ENCODE results near the gene SETD4. TPM values are rescaled to one million over a fixed set of nuclear protein-coding genes. Genes with fewer than 3 reads are reported as not detected.
A peak's percentile ranks its signal among the peaks of the same experiment; 100 is the strongest.

SETD4 gene
- total and polyA plus RNA-seq, 2 of the 13 experiments (the other 11 are each of a cell fraction or from before 2014, with no cell fraction given), result 7.1 to 14.4 TPM

DNA sequence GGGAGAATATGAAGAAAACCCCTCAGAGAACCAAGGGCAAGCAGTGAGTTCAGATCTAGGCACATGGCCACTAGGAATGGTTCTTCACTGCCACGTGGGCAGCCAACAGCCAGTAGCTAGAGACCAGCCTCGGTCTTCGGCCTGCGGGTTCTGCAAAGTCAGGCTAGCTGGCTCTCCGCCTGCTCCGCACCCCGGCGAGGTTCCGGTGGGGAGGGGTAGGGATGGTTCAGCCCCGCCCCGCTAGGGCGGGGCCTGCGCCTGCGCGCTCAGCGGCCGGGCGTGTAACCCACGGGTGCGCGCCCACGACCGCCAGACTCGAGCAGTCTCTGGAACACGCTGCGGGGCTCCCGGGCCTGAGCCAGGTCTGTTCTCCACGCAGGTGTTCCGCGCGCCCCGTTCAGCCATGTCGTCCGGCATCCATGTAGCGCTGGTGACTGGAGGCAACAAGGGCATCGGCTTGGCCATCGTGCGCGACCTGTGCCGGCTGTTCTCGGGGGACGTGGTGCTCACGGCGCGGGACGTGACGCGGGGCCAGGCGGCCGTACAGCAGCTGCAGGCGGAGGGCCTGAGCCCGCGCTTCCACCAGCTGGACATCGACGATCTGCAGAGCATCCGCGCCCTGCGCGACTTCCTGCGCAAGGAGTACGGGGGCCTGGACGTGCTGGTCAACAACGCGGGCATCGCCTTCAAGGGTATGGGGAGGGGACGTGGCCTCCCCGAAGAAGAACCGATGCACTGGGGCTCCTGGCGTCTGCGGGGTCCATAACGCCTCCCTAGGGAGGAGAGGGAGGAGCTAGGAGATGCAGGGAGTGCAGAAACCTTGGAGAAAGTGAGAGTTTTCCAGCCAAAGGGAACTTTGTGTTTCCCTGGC is 9.6 kb upstream of the SETD4 start, which contains the start of gene CBR1 (continued):
- TF ChIP-seq ZBTB46 (CRISPR knock-in tag; IDR thresholded peaks at IDR 0.05; ENCODE audit: borderline replicate concordance) (no peak), ZMYM3 (CRISPR knock-in tag; IDR thresholded peaks at IDR 0.05) (peak; percentile 32; the same call in 1 of the 2 replicates), RELA (CRISPR knock-in tag; IDR thresholded peaks at IDR 0.05) (no peak), HNRNPK (IDR thresholded peaks at IDR 0.05; ENCODE audit: low read depth, low read length, poor library complexity, severe bottlenecking) (no peak), SRY (CRISPR knock-in tag; IDR thresholded peaks at IDR 0.05) (no peak), ZNF382 (CRISPR knock-in tag; IDR thresholded peaks at IDR 0.05; ENCODE audit: borderline replicate concordance) (no peak), ISX (CRISPR knock-in tag; conservative IDR thresholded peaks at IDR 0.05) (no peak), SMARCC2 (IDR thresholded peaks at IDR 0.05) (no peak), SALL2 (CRISPR knock-in tag; IDR thresholded peaks at IDR 0.05) (peak; percentile 55; the same call in 1 of the 2 replicates), ZNF724P (CRISPR knock-in tag; IDR thresholded peaks at IDR 0.05; ENCODE audit: borderline replicate concordance) (peak; percentile 45; the same call in 1 of the 2 replicates), THAP11 (CRISPR knock-in tag; IDR thresholded peaks at IDR 0.05) (0 out of 2 replicates have a peak, but pooled peaks have one; percentile 28), ZNF784 (CRISPR knock-in tag; IDR thresholded peaks at IDR 0.05; ENCODE audit: borderline replicate concordance) (no peak), SALL1 (CRISPR knock-in tag; IDR thresholded peaks at IDR 0.05) (peak; percentile 71), NCOR1 (IDR thresholded peaks at IDR 0.05; ENCODE audit: borderline replicate concordance, low read length) (no peak), JDP2 (CRISPR knock-in tag; IDR thresholded peaks at IDR 0.05; ENCODE audit: borderline replicate concordance) (no peak), HDAC2 (CRISPR knock-in tag; IDR thresholded peaks at IDR 0.05) (no peak), MEIS1 (CRISPR knock-in tag; IDR thresholded peaks at IDR 0.05; ENCODE audit: borderline replicate concordance) (no peak), FOXJ3 (CRISPR knock-in tag; IDR thresholded peaks at IDR 0.05; ENCODE audit: borderline replicate concordance) (no peak), ZNF44 (CRISPR knock-in tag; IDR thresholded peaks at IDR 0.05) (no peak), KLF9 (CRISPR knock-in tag; IDR thresholded peaks at IDR 0.05; ENCODE audit: low read depth) (no peak), ZNF264 (CRISPR knock-in tag; IDR thresholded peaks at IDR 0.05) (no peak), ZNF503 (CRISPR knock-in tag; IDR thresholded peaks at IDR 0.05) (peak; percentile 55; the same call in 1 of the 2 replicates), ATF4 (CRISPR knock-in tag; IDR thresholded peaks at IDR 0.05) (no peak)

Measured in HepG2 (cell line).